ENCODE data around the gene METTL21C. TPM values are rescaled to one million over a fixed set of nuclear protein-coding genes. Genes with fewer than 3 reads are reported as not detected.

The METTL21C gene
- total RNA-seq, 1 donor from 2014 or later: not detected

GRCh38 chr13:102680842-102681740 is 13.8 kb downstream of the METTL21C start:
- no peak for TF ChIP-seq CTCF (IDR thresholded peaks at IDR 0.05; ENCODE audit: insufficient read depth, low read length, poor library complexity, severe bottlenecking)
- DNase-seq (ENCODE audit: low read depth): no peak

GRCh38 chr13:102680133-102680717 is 14.6 kb downstream of the METTL21C start:
- no peak overlapping the region for H3K4me3 ChIP-seq (ENCODE audit: low read depth, low read length)
- no peak for DNase-seq (ENCODE audit: low read depth)
- no peaks in the 10 kb centered on the region for H3K27me3 ChIP-seq (ENCODE audit: control insufficient read depth, insufficient read depth, low read length)
- TF ChIP-seq CTCF (IDR thresholded peaks at IDR 0.05; ENCODE audit: insufficient read depth, low read length, poor library complexity, severe bottlenecking): no peak
- no peaks in the 10 kb centered on the region for H3K36me3 ChIP-seq (ENCODE audit: control insufficient read depth, insufficient read depth, low read length)

More at GRCh38 chr13:102680842-102681740, 13.8 kb downstream of the METTL21C start:
- Histone ChIP-seq H3K4me3 (ENCODE audit: low read depth, low read length) (no peak overlapping the region), H3K27me3 (ENCODE audit: control insufficient read depth, insufficient read depth, low read length) (no peaks in the 10 kb centered on the region), H3K36me3 (ENCODE audit: control insufficient read depth, insufficient read depth, low read length) (no peaks in the 10 kb centered on the region)

GRCh38 chr13:102679449-102680132 is 15.3 kb downstream of the METTL21C start:
- no peak for TF ChIP-seq CTCF (IDR thresholded peaks at IDR 0.05; ENCODE audit: insufficient read depth, low read length, poor library complexity, severe bottlenecking)
- no peak for DNase-seq (ENCODE audit: low read depth)
- H3K36me3 ChIP-seq (ENCODE audit: control insufficient read depth, insufficient read depth, low read length): no peaks in the 10 kb centered on the region

GRCh38 chr13:102678339-102679107 is 16.3 kb downstream of the METTL21C start:
- H3K27me3 ChIP-seq (ENCODE audit: control insufficient read depth, insufficient read depth, low read length): no peaks in the 10 kb centered on the region
- no peak for TF ChIP-seq CTCF (IDR thresholded peaks at IDR 0.05; ENCODE audit: insufficient read depth, low read length, poor library complexity, severe bottlenecking)
- H3K4me3 ChIP-seq (ENCODE audit: low read depth, low read length): no peak overlapping the region
- H3K36me3 ChIP-seq (ENCODE audit: control insufficient read depth, insufficient read depth, low read length): no peaks in the 10 kb centered on the region
- no peak for DNase-seq (ENCODE audit: low read depth)

More at GRCh38 chr13:102679449-102680132, 15.3 kb downstream of the METTL21C start:
- H3K27me3 ChIP-seq (ENCODE audit: control insufficient read depth, insufficient read depth, low read length): no peaks in the 10 kb centered on the region
- no peak overlapping the region for H3K4me3 ChIP-seq (ENCODE audit: low read depth, low read length)

- Histone ChIP-seq H3K4me3 (ENCODE audit: low read depth, low read length) (no peak overlapping the region), H3K36me3 (ENCODE audit: control insufficient read depth, insufficient read depth, low read length) (peaks cover 1% of the 10 kb centered on the region), H3K27me3 (ENCODE audit: control insufficient read depth, insufficient read depth, low read length) (no peaks in the 10 kb centered on the region)
- no peak for DNase-seq (ENCODE audit: low read depth)
- TF ChIP-seq CTCF (IDR thresholded peaks at IDR 0.05; ENCODE audit: insufficient read depth, low read length, poor library complexity, severe bottlenecking): no peak
These were observed 17.7 kb downstream of the METTL21C start for GRCh38 chr13:102677122-102677521.
